NCI-H1436 (cell line): ENCODE results near the gene RASA2.

Source experiments
- DNase-seq: peaks from one replicate; lab custom pipeline; 2025; lab: John Stamatoyannopoulos, UW

Gene RASA2

GRCh38 chr3:141646760-141647561 is 160.1 kb downstream of the RASA2 start:
- DNase-seq, result peak; percentile 37

- no peak for DNase-seq
Observed at GRCh38 chr3:141647562-141647915, 160.7 kb downstream of the RASA2 start.

GRCh38 chr3:141648055-141648910 is 161.5 kb downstream of the RASA2 start:
- DNase-seq, result no peak

GRCh38 chr3:141649871-141650270 is 163.0 kb downstream of the RASA2 start:
- no peak for DNase-seq

GRCh38 chr3:141650783-141651182 is 164.0 kb downstream of the RASA2 start:
- DNase-seq, result no peak

DNA sequence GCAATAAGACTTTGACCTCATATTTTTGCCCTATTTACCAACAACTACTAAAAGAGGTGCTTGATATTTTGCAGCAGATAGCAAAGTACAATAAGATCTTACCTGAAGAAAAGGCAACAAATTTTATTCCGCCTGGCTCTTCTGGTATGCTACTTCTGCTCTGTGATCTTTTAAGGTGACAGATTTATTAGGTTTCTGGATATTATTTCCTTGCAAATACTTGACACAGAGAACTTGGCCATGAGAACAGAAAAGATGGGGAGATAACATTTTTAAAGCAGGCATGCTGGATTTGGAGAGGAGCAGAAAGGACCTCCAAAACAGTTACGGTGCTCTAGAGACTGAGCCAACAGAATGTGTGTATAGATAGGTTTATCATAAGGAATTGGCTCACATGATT is 164.6 kb downstream of the RASA2 start:
- DNase-seq, result no peak

DNA sequence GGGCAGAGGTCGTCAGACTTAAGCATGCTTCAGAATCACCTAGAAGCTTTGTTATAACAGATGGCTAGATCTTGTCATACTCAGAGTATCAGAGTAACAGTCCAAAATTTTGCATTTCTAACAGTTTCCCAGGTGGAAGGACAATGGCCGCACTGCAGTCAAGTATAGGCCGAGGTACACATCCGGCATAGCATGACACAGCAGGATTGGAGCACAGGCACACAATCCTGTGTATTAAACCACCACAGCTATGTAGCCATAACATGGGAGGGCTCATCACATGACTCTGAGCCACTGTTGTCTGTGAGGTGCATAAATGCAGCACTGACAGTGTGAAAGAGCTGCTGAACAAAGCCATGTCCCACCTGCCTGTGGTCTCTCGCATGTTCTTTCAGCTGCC is 165.5 kb downstream of the RASA2 start:
- no peak for DNase-seq

DNA sequence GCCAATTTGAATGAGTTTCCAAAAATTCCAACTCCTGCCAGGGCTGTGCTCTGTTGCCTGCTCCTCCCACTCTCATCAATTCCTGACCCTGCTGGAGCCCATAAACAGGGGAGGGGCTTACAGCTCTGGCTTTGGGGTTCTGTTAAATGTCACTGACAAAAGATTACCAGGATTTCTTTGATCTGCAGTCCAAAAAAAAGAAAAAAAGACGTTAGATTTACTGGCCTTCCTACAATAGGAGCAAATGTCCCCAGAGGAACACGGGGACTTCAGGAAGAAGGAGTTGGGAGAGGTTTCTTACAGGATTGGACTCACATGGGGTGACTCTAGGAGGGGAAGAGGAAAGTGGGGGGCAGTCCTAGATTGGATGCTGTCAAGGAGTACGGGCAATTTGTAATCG is 167.0 kb downstream of the RASA2 start:
- no peak for DNase-seq

GRCh38 chr3:141655801-141656200 is 169.0 kb downstream of the RASA2 start:
- DNase-seq, result no peak

- no peak for DNase-seq
Observed at GRCh38 chr3:141656771-141657170, 169.9 kb downstream of the RASA2 start.

GRCh38 chr3:141657516-141657915 is 170.7 kb downstream of the RASA2 start:
- DNase-seq, result no peak

DNA sequence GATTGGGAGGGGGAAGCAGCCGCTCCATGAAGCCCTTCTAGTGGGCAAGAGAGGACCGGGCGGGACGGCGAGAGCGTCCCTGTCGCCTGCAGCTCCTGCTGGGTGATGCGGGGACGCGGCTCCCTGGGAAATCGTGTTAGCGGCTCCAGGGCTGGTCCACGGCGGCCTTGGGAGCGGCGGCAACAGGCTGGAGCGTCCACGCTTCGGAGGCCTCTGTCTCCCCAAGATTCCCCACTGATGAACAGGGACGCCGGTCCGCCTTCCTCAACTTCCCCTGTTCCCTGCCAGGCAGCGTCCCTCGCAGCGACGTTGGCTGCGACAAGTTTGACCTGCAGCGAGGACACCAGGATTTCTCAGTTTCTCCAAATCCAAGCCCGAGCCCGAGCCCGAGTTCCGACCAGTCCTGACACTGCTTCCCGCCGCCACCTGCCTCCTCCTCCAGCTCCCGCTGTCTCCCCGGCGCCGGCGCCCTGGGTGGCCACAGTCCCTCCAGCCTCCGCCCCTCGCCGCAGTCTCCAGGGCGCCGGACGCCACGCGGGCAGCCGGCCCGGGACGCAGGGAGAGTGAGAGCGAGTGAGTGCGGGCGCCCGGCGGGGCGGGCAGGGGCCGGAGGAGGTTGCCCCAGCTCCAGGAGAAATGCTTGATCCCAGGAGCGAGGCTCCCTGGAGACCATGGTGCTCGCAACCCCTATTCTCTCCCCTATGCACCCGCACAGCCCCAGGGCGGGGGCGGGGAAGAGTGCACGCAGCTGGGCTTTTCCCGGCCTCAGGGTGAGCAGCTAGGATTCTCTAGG is 173.2 kb downstream of the RASA2 start:
- DNase-seq, result peak; percentile 47

DNA sequence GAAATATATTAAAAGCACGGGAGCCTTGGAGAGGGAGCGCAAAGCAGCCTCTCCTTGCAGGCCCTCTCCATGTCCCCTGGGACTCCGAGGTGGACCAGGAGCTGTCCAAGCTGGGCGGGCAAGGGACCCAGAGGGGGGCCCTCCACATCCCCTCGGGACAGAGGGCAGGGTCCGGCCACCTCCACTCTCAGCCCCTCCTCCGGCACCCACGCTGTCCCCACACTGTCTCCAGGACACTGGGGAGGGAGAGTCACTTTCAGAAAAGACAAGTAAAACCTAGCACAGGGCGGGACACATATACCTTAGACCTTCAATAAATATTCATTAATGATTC is 173.8 kb downstream of the RASA2 start:
- no peak for DNase-seq

- no peak for DNase-seq
Observed at GRCh38 chr3:141661229-141662196, 174.7 kb downstream of the RASA2 start.

DNA sequence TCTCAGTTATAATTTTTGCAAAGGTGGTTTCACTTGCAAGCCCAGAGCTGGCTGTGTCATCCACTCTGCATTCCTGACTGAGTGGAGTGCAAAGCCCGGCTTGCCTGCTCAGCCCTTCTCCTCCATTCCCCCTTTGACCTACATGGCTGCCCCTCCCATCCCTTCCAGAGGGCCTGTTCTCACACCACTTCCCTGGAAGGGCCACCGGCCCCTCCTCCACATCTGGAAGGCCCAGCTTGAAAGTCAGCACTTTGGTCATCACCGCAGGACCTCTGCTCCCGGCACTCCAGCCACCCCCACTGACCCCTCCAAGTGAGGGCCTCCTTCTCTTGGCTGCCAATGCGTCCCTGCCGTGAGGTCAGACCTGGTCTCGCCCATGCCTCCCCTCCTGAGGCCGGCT is 177.2 kb downstream of the RASA2 start:
- no peak for DNase-seq
